GM20000 (cell line): Measurements from ENCODE around the gene PRPF18.

ENCODE experiments used
- DNase-seq: peaks from one replicate; pipeline ENCODE4 v3.0.0; 2012; ENCODE audit warnings: low spot score
- CTCF ChIP-seq: IDR thresholded peaks from 2 replicates; pipeline ENCODE4 v1.5.1; 2012; ENCODE audit warnings: mild to moderate bottlenecking, control low read depth; ENCODE audit errors: extremely low read depth, missing control alignments

The PRPF18 gene

DNA sequence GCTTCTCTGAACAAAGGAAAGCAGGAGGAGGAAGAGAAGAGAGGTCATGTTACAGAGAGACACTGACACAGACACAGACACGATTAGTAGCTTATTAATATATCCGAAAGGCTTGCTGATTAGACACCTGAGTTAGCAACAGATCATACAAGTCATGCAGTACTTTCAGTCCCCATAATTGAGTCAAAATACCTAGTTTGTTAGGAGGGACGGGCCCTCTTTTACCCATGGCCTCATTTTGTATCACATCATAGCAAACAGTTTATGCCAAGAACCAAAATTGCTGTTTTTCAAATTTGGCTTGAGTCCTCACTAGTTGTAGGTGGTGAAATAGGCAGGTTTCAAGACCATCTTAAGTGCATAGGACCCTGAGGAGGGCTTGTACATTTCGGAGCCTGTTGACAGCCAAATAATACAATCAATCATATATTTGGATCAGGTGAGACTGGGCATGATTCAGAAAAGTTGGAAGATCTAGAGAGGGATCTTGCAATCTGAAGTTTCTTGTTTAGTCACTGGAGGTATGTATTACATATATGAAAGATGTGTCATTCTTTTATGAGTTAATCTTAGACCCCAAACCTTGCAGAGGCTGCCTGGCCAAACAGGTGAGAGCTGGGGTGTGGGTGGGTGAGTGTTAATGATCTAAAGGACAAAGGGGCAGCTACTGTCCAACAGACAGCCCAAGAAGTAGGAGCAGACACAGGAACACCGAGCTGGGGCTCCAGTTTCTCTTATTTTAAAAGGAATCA is 65.4 kb downstream of the PRPF18 start:
- no peak for TF ChIP-seq CTCF
- no peak for DNase-seq

DNA sequence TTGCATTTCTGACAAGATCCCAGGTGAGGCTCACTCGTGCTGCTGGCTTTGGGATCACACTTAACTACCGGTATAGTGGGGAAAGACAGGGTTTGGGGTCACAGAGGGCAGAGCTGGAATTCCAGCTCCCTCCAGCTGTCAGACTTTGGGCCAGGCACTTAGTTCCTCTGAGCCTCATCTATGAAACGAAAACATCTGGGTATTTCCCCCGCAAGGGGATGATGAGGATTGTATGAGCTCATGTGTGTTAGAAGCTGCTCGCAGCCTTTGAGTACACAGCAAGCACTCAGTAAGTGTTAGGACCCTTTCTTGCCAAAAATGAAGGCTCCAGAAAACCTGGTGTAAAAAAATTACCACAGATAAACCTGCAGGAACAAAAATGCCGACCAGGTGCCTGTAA is 66.1 kb downstream of the PRPF18 start:
- no peak for TF ChIP-seq CTCF
- no peak for DNase-seq

- DNase-seq, result no peak
- no peak for TF ChIP-seq CTCF
Measured at GRCh38 chr10:13654118-13654830, 67.5 kb downstream of the PRPF18 start.

GRCh38 chr10:13654846-13655245 is 68.1 kb downstream of the PRPF18 start:
- no peak for TF ChIP-seq CTCF
- DNase-seq, result no peak

GRCh38 chr10:13656337-13657100 is 69.8 kb downstream of the PRPF18 start:
- TF ChIP-seq CTCF, result no peak
- no peak for DNase-seq

GRCh38 chr10:13657101-13657680 is 70.4 kb downstream of the PRPF18 start:
- no peak for TF ChIP-seq CTCF
- peak; percentile 50 for DNase-seq

DNA sequence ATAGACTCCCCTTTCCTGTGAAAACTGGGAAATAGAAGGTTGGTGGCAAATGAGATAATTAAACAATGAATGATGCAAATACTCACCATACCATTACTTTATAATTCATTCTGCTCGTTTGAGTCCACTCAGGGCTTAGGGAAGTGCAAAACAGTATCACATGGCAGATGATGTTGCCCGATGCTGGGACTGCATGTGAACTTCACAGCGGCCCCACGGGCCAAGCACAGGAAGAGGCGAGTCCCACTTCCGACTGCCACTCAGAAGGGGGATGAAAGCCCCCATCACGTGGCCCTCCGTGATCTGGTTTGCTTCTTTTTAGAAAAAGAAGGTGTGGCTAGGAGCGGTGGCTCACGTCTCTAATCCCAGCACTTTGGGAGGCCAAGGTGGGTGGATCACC is 71.5 kb downstream of the PRPF18 start:
- TF ChIP-seq CTCF, result no peak
- DNase-seq, result peak; percentile 54
